GM23338 (cell line): ENCODE data around the gene VPS45. TPM values are rescaled to one million over a fixed set of nuclear protein-coding genes. Genes with fewer than 3 reads are reported as not detected.

ENCODE experiments used
- ATAC-seq: fragments of 200-7000 bp; cut with Tn5 transposase; 3 replicates; pipeline ENCODE4 v1.9.1; 2020
- DNase-seq: peaks from one replicate; pipeline ENCODE4 v3.0.0-alpha.2; 2015; ENCODE audit warnings: low spot score
- H2AFZ ChIP-seq: fragments of 200-600 bp; sonication (generic); 2 replicates; pipeline ENCODE4 v1.8.0; 2016; ENCODE audit warnings: antibody characterized with exemption, mild to moderate bottlenecking, moderate library complexity
- H3F3A ChIP-seq: fragments of 200-600 bp; sonication (generic); replicated peaks from 2 replicates; pipeline ENCODE4 v1.8.0; 2017; ENCODE audit warnings: antibody characterized with exemption, mixed run types, low read depth
- H3K27ac ChIP-seq: fragments of 200-600 bp; sonication (generic); 2 replicates; pipeline ENCODE4 v1.6.1; 2016; ENCODE audit warnings: low read depth
- H3K27me3 ChIP-seq: fragments of 200-600 bp; sonication (generic); 2 replicates; pipeline ENCODE4 v1.8.0; 2016; ENCODE audit warnings: mild to moderate bottlenecking, mixed run types, moderate library complexity; ENCODE audit not compliant: insufficient read depth
- H3K36me3 ChIP-seq: fragments of 200-600 bp; sonication (generic); 2 replicates; pipeline ENCODE4 v1.8.0; 2016; ENCODE audit warnings: mild to moderate bottlenecking; ENCODE audit not compliant: insufficient read depth
- H3K4me1 ChIP-seq: fragments of 200-600 bp; sonication (generic); 2 replicates; pipeline ENCODE4 v1.8.0; 2016; ENCODE audit warnings: mild to moderate bottlenecking, moderate library complexity; ENCODE audit not compliant: insufficient read depth
- H3K4me2 ChIP-seq: fragments of 200-600 bp; sonication (generic); 2 replicates; pipeline ENCODE4 v1.7.1; 2017; ENCODE audit warnings: mixed run types
- H3K4me3 ChIP-seq: fragments of 200-600 bp; sonication (generic); 2 replicates; pipeline ENCODE4 v1.6.1; 2016; ENCODE audit warnings: mixed run types
- H3K79me2 ChIP-seq: fragments of 200-600 bp; sonication (generic); replicated peaks from 2 replicates; pipeline ENCODE4 v1.8.0; 2017; ENCODE audit warnings: mild to moderate bottlenecking; ENCODE audit not compliant: insufficient read depth
- H3K9me2 ChIP-seq: fragments of 200-600 bp; sonication (generic); 2 replicates; pipeline ENCODE4 v1.8.0; 2017; ENCODE audit not compliant: insufficient read depth
- H4K20me1 ChIP-seq: fragments of 200-600 bp; sonication (generic); replicated peaks from 2 replicates; pipeline ENCODE4 v1.8.0; 2017; ENCODE audit warnings: mild to moderate bottlenecking; ENCODE audit not compliant: insufficient read depth
- H3K27ac Mint-ChIP-seq: 2 replicates; pipeline ENCODE4 v1.8.0; 2020; ENCODE audit warnings: inconsistent platforms, mild to moderate bottlenecking, moderate library complexity, mixed read lengths
- H3K27me3 Mint-ChIP-seq: 3 replicates; pipeline ENCODE4 v1.8.0; 2022; ENCODE audit warnings: low read depth, mild to moderate bottlenecking, moderate library complexity, mixed read lengths, inconsistent platforms; ENCODE audit not compliant: insufficient read depth, poor library complexity
- H3K36me3 Mint-ChIP-seq: 3 replicates; pipeline ENCODE4 v1.8.0; 2021; ENCODE audit warnings: low read depth, mild to moderate bottlenecking, inconsistent platforms, moderate library complexity, mixed read lengths
- H3K4me1 Mint-ChIP-seq: 3 replicates; pipeline ENCODE4 v1.8.0; 2020; ENCODE audit warnings: mild to moderate bottlenecking, inconsistent platforms, mixed read lengths
- H3K4me3 Mint-ChIP-seq: 3 replicates; pipeline ENCODE4 v1.8.0; 2021; ENCODE audit warnings: moderate library complexity, mild to moderate bottlenecking, inconsistent platforms, mixed read lengths
- H3K9me3 Mint-ChIP-seq: 3 replicates; pipeline ENCODE4 v1.8.0; 2020; ENCODE audit warnings: moderate library complexity, mild to moderate bottlenecking, inconsistent platforms, mixed read lengths
- CREB1 ChIP-seq: fragments of 250-450 bp; sonication (Bioruptor Pico); IDR thresholded peaks from 2 replicates; pipeline ENCODE4 v1.5.0; 2020; ENCODE audit warnings: low read depth, mild to moderate bottlenecking, moderate library complexity
- CTCF ChIP-seq, 2 experiments: fragments of 200-600 bp in 1 of 2; sonication (generic) in 1 of 2; conservative IDR thresholded peaks; 2 replicates each; pipeline versions ENCODE4 v1.5.1 to v1.6.1; 2016 to 2017; ENCODE audit warnings: antibody characterized with exemption in 2 of 2, low read depth in 2 of 2, mild to moderate bottlenecking in 2 of 2, moderate library complexity in 1 of 2
- ETS1 ChIP-seq: IDR thresholded peaks from 2 replicates; pipeline ENCODE4 v1.6.1; 2016; ENCODE audit warnings: antibody characterized with exemption
- EZH2 ChIP-seq: fragments of 200-600 bp; sonication (generic); IDR thresholded peaks from one replicate; pipeline ENCODE4 v1.8.0; 2017; ENCODE audit warnings: antibody characterized with exemption, mild to moderate bottlenecking, low read depth; ENCODE audit not compliant: unreplicated experiment
- EZH2phosphoT487 ChIP-seq: fragments of 200-600 bp; sonication (generic); IDR thresholded peaks from one replicate; pipeline ENCODE4 v1.8.1; 2018; ENCODE audit warnings: antibody characterized with exemption; ENCODE audit not compliant: unreplicated experiment
- JUNB ChIP-seq: IDR thresholded peaks from one replicate; pipeline ENCODE4 v1.6.1; 2016; ENCODE audit warnings: antibody characterized with exemption; ENCODE audit not compliant: unreplicated experiment
- NANOG ChIP-seq: IDR thresholded peaks from 2 replicates; pipeline ENCODE4 v1.6.1; 2016; ENCODE audit warnings: antibody characterized with exemption, borderline replicate concordance
- POLR2AphosphoS5 ChIP-seq: IDR thresholded peaks from 2 replicates; pipeline ENCODE4 v1.6.1; 2016; ENCODE audit warnings: antibody characterized with exemption, low read depth
- REST ChIP-seq: IDR thresholded peaks from one replicate; pipeline ENCODE4 v1.6.1; 2018; ENCODE audit warnings: antibody characterized with exemption; ENCODE audit not compliant: unreplicated experiment
- STAT1 ChIP-seq: IDR thresholded peaks from one replicate; pipeline ENCODE4 v1.6.1; 2016; ENCODE audit warnings: antibody characterized with exemption; ENCODE audit not compliant: unreplicated experiment
- ZNF114 ChIP-seq: fragments of 250-450 bp; sonication (Bioruptor Pico); IDR thresholded peaks from 2 replicates; pipeline ENCODE4 v1.5.0; 2020; ENCODE audit warnings: mild to moderate bottlenecking, moderate library complexity
- ZNF331 ChIP-seq: fragments of 250-450 bp; sonication (Bioruptor Pico); IDR thresholded peaks from 2 replicates; pipeline ENCODE4 v1.5.0; 2020; ENCODE audit warnings: low read depth, mild to moderate bottlenecking, moderate library complexity
- ZNF462 ChIP-seq: fragments of 250-450 bp; sonication (Bioruptor Pico); IDR thresholded peaks from 2 replicates; pipeline ENCODE4 v1.5.0; 2020; ENCODE audit warnings: mild to moderate bottlenecking, moderate library complexity
- polyA plus RNA-seq: library from polyadenylated mRNA; unstranded; fragments of >200 nt; fragmentation: Nextera tagmentation; extraction: Ambion mirVana; gene quantifications from 2 replicates; pipeline ENCODE4 v1.2.1, GENCODE V29; 2016
- total RNA-seq: library from RNA; depleted of rRNA; stranded (reverse); fragments of >200 nt; shearing (Covaris generic); gene quantifications from 2 replicates; pipeline ENCODE4 v1.2.3, GENCODE V29; 2014

VPS45 gene
- total and polyA plus RNA-seq, 2 experiments from 2014 or later: 23.5 to 37.5 TPM

GRCh38 chr1:150173141-150173585, 105.6 kb downstream of the VPS45 start:
- no peaks in the 10 kb centered on the region for H3K4me1 Mint-ChIP-seq
- H3K27ac ChIP-seq: no peak overlapping the region
- no peak overlapping the region for H3K27ac Mint-ChIP-seq
- no peak overlapping the region for H3K4me3 Mint-ChIP-seq
- H3K4me2 ChIP-seq: no peak overlapping the region
- H3K4me1 ChIP-seq: no peaks in the 10 kb centered on the region
- H3K36me3 Mint-ChIP-seq: no peaks in the 10 kb centered on the region
- no peaks in the 10 kb centered on the region for H3K36me3 ChIP-seq
- no peaks in the 10 kb centered on the region for H3K9me2 ChIP-seq
- ATAC-seq (no peak; the same call in 2 of the 3 replicates), DNase-seq (peak; percentile 36)
- H3K4me3 ChIP-seq: no peak overlapping the region
- H3K9me3 Mint-ChIP-seq: no peaks in the 10 kb centered on the region
- no peak for TF ChIP-seq CTCF (conservative IDR thresholded peaks at IDR 0.05; ENCODE audit: low read depth in 2 of 2)
- TF ChIP-seq STAT1: no peak
- TF ChIP-seq ETS1: no peak
- no peak for TF ChIP-seq CREB1 (CRISPR knock-in tag)
- TF ChIP-seq NANOG: no peak
- no peak for TF ChIP-seq EZH2phosphoT487
- TF ChIP-seq ZNF331 (CRISPR knock-in tag): no peak
- no peak for TF ChIP-seq EZH2
- no peak for TF ChIP-seq ZNF462 (CRISPR knock-in tag)
- TF ChIP-seq REST: no peak
- no peak for TF ChIP-seq JUNB
- no peak for TF ChIP-seq POLR2AphosphoS5
- TF ChIP-seq ZNF114 (CRISPR knock-in tag): no peak
- no peaks in the 10 kb centered on the region for H3K79me2 ChIP-seq
- H2AFZ ChIP-seq: 0 out of 2 replicates have a peak overlapping the region, but pooled peaks have one; percentile 66
- no peaks in the 10 kb centered on the region for H3F3A ChIP-seq
- no peaks in the 10 kb centered on the region for H3K27me3 Mint-ChIP-seq
- H3K27me3 ChIP-seq: no peaks in the 10 kb centered on the region
- H4K20me1 ChIP-seq: no peaks in the 10 kb centered on the region
